ENCODE results near the gene ALPI. TPM values are rescaled to one million over a fixed set of nuclear protein-coding genes. Genes with fewer than 3 reads are reported as not detected.

ALPI gene
- total RNA-seq, 1 donor from 2014 or later, result not detected

DNA sequence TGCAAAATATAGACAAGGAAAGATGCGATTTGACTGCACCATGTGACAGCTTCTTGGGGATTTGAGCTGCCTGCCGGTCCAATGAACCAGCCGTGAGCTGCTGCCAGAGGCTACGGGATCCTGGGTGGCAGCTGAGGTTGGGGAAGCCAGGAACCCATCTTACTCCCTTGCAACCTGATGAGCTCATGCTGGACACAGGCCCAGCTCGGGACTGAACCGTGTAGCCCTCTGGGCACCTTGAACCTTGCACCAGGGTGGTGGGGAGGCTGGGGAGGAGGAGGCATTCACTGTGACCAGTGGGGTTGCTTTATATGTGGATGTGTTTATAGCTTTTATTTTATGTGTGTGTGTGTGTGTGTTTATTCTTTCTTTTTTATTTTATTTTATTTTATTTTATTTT, 9.1 kb downstream of the ALPI start:
- TF ChIP-seq, protein P1, sequence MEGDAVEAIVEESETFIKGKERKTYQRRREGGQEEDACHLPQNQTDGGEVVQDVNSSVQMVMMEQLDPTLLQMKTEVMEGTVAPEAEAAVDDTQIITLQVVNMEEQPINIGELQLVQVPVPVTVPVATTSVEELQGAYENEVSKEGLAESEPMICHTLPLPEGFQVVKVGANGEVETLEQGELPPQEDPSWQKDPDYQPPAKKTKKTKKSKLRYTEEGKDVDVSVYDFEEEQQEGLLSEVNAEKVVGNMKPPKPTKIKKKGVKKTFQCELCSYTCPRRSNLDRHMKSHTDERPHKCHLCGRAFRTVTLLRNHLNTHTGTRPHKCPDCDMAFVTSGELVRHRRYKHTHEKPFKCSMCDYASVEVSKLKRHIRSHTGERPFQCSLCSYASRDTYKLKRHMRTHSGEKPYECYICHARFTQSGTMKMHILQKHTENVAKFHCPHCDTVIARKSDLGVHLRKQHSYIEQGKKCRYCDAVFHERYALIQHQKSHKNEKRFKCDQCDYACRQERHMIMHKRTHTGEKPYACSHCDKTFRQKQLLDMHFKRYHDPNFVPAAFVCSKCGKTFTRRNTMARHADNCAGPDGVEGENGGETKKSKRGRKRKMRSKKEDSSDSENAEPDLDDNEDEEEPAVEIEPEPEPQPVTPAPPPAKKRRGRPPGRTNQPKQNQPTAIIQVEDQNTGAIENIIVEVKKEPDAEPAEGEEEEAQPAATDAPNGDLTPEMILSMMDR (conservative IDR thresholded peaks at IDR 0.05; ENCODE audit: low read depth, low read length), result no peak
- H3K4me3 ChIP-seq (ENCODE audit: low read depth, low read length), result no peak overlapping the region
- no peak for DNase-seq (ENCODE audit: low read depth)

DNA sequence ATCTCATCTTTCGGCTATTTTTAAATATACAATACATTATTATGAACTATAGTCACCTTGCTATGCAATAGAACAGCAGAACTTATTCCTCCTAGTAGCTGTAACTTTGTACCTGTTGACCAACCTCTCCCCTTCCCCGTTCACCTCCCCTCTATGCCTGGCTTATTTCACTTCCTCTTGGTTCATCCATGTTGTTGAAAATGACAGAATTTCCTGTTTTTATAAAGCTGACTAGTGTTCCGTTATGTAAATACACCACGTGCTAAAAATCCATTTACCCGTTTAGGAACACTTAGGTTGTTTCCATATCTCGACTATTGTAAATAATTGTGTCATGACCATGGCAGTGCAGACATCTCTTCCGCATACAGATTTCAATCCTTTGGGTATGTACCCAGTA, 10.3 kb downstream of the ALPI start:
- no peak for DNase-seq (ENCODE audit: low read depth)
- TF ChIP-seq, protein P1 (conservative IDR thresholded peaks at IDR 0.05; ENCODE audit: low read depth, low read length), result no peak
- H3K4me3 ChIP-seq (ENCODE audit: low read depth, low read length), result no peak overlapping the region

DNA sequence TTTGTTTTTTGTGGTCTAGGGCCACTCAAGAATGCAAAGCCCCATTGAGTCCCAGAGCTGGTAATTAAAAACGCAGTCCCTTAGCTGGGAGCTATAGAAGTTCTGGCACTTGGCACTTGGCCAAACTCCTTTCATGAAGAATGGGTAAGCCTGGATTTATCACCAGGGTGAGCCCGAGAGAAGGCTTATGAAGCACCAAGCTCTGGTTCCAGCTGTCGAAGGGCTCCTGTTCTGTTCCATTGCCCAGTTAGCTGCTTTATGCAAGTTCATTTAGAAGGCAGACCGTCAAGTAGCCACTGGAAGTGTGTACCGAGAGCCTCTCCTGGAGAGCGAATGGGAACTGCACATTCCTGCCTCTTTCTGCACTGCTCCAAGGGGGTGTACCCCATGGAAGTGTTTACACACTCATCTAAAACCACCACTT, 17.5 kb downstream of the ALPI start:
- H3K4me3 ChIP-seq (ENCODE audit: low read depth, low read length), result no peak overlapping the region
- no peak for DNase-seq (ENCODE audit: low read depth)
- TF ChIP-seq, protein P1 (conservative IDR thresholded peaks at IDR 0.05; ENCODE audit: low read depth, low read length), result no peak

DNA sequence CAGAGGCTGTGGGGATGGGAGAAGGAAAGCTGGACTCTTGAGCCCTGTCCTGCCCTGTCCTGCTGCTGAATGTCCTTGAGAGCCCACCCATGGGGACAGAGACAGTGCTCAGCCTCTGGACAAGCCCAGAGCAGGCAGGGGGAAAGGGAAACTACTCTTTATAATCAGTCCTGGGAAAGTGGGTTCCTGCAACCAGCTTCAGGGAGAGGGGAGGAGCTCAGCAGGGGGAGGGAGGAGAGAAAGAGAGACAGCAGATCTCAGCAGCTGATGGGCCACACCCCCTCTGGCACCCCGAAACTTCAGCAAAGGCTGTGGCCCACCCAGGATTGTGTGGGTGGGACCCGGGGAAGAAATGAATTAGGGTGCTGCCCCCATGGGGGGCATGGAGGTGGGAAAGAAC, 20.1 kb downstream of the ALPI start:
- no peak for DNase-seq (ENCODE audit: low read depth)
- TF ChIP-seq, protein P1 (conservative IDR thresholded peaks at IDR 0.05; ENCODE audit: low read depth, low read length), result no peak
- no peak overlapping the region for H3K4me3 ChIP-seq (ENCODE audit: low read depth, low read length)

DNA sequence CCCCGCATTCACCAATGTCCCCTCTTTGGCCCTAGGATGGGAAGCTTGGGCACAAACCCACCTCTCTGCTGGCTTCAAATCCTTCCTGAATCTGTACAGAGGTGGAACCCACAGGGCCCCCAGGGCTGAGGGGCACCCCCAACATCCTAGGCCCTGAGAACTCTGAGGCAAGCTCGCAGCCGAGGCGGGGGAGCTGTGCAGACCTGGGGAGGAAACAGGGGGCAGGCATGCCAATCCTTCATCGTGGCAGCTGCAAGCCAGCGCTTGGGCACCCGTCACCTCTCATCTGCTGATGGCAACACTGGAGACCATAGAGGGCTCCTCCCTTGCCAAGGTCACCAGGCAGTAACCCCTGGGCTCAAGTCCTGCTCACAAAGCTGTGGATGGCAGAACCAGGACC, 20.8 kb downstream of the ALPI start:
- TF ChIP-seq, protein P1 (conservative IDR thresholded peaks at IDR 0.05; ENCODE audit: low read depth, low read length), result no peak
- no peak for DNase-seq (ENCODE audit: low read depth)
- H3K4me3 ChIP-seq (ENCODE audit: low read depth, low read length), result no peak overlapping the region

DNA sequence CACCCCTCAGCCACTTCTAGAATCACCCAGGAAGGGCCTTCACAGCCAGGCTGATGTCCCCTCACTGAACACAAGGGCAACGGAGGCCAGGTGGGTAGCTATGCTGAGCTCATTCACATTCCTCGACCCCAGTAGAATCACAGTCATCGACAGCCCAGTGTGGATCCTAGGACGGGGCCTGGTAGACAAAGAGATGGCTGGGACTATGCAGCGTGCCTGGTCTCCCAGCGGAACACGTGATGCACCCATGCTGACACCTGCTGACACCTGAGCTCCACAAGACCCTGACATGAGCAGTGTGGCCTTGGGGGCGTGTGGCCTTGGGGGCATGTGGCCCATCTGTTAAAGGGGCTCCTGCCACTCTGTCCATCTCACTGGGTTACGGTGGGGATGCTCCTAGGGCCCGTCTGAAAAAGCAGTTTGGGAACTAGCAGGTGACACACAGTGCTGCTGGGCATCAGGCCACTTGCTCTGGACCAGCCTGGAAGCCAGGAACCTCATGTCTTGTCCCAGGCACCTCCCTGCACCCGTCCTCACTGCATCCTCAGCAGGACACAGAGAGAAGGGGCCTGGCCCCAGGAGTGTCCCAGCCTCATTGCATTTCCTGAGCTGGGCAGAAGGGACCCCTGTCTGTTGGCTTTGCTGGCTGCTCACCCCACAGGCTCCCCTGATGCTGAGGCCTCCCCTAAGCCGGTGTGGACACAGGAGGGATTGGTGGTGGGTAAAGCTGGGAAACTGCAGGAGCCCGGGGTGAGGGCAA, 22.0 kb downstream of the ALPI start:
- DNase-seq (ENCODE audit: low read depth), result no peak
- TF ChIP-seq, protein P1 (conservative IDR thresholded peaks at IDR 0.05; ENCODE audit: low read depth, low read length), result no peak

More for the DNA sequence above, 22.0 kb downstream of the ALPI start:
- H3K4me3 ChIP-seq (ENCODE audit: low read depth, low read length), result no peak overlapping the region
